K562 (cell line): ENCODE data around the gene MINDY4B. TPM values are rescaled to one million over a fixed set of nuclear protein-coding genes. Genes with fewer than 3 reads are reported as not detected.

ENCODE experiments used
- ATAC-seq: fragments of 200-7000 bp; cut with Tn5 transposase; 3 replicates; pipeline ENCODE4 v1.9.1; 2020; ENCODE audit warnings: moderate library complexity
- Bru-seq: library from RNA; stranded (reverse); fragments of 400-500 nt; gene quantifications from one replicate; lab custom pipeline; 2021; lab: Mats Ljungman, UMichigan
- BruChase-seq, 2 experiments: library from RNA; stranded (reverse); fragments of 400-500 nt; gene quantifications; one replicate each; lab custom pipeline; 2021; lab: Mats Ljungman, UMichigan
- BruUV-seq: library from RNA; stranded (reverse); fragments of 400-500 nt; replicated peaks from 2 replicates; lab custom pipeline; 2021; lab: Mats Ljungman, UMichigan
- CTCF ChIA-PET: fragments of 300-600 bp; formaldehyde crosslinking; extraction: SDS; loops from one replicate; lab custom pipeline; 2021; ENCODE audit warnings: low intra/inter-chr PET ratio; lab: Yijun Ruan, JAX
- POLR2A ChIA-PET: fragments of 300-600, 350-650 bp; sonication (Branson Sonifier 250); formaldehyde crosslinking; extraction: SDS; loops from one replicate; lab custom pipeline; 2021; ENCODE audit warnings: antibody characterized with exemption, inconsistent platforms; lab: Yijun Ruan, JAX
- DNase-seq, 4 experiments: peaks; one replicate each; pipeline versions ENCODE4 v3.0.0 to v3.0.0-alpha.2; 2011 to 2018; ENCODE audit warnings: low spot score in 3 of 4, mixed read lengths in 3 of 4; ENCODE audit errors: extremely low read depth in 1 of 4
- FAIRE-seq: peaks from 2 replicates; lab custom pipeline; 2011; peaks lifted over from hg19 to GRCh38; lab: Jason Lieb, UNC
- H2AFZ ChIP-seq: 2 replicates; pipeline ENCODE4 v1.6.0; 2011; ENCODE audit warnings: low read depth, low read length, control low read depth, inconsistent platforms
- H3K27ac ChIP-seq: fragments of 200-600 bp; 3 replicates; pipeline ENCODE4 v1.8.0; 2011; ENCODE audit warnings: low read depth, mild to moderate bottlenecking, control low read depth, inconsistent platforms, low read length, moderate library complexity, mixed read lengths; ENCODE audit errors: extremely low read depth
- H3K27me3 ChIP-seq, 2 experiments: fragments of 300-600 bp in 1 of 2; 2 replicates in 1 of 2; 3 replicates in 1 of 2; pipeline versions ENCODE4 v1.6.0 to v1.8.0; 2011; ENCODE audit warnings: inconsistent platforms in 2 of 2, low read length in 2 of 2, mild to moderate bottlenecking in 1 of 2, mixed read lengths in 1 of 2, moderate library complexity in 1 of 2; ENCODE audit not compliant: control insufficient read depth in 2 of 2, insufficient read depth in 2 of 2
- H3K36me3 ChIP-seq: fragments of 300-600 bp; 3 replicates; pipeline ENCODE4 v1.8.0; 2011; ENCODE audit warnings: mild to moderate bottlenecking, low read length, inconsistent platforms; ENCODE audit not compliant: control insufficient read depth, insufficient read depth
- H3K4me1 ChIP-seq, 2 experiments: fragments of 200-600 bp in 1 of 2; replicated peaks in 1 of 2; 2 replicates in 1 of 2; 3 replicates in 1 of 2; pipeline versions ENCODE4 v1.5.1 to v1.8.0; 2011; ENCODE audit warnings: inconsistent platforms in 2 of 2, low read length in 2 of 2, mild to moderate bottlenecking in 1 of 2, mixed read lengths in 1 of 2, moderate library complexity in 1 of 2; ENCODE audit not compliant: control insufficient read depth in 2 of 2, insufficient read depth in 2 of 2
- H3K4me2 ChIP-seq: 2 replicates; pipeline ENCODE4 v1.6.1; 2011; ENCODE audit warnings: low read length, control low read depth, inconsistent platforms, mixed read lengths; ENCODE audit not compliant: insufficient read depth
- H3K4me3 ChIP-seq: fragments of 200-600 bp; sonication (generic), shearing (Covaris generic); 2 replicates; pipeline ENCODE4 v1.5.1; 2016; ENCODE audit warnings: control low read depth, inconsistent platforms
- H3K79me2 ChIP-seq: fragments of 200-600 bp; 3 replicates; pipeline ENCODE4 v1.8.0; 2011; ENCODE audit warnings: low read length, inconsistent platforms; ENCODE audit not compliant: control insufficient read depth, insufficient read depth
- H3K9ac ChIP-seq, 2 experiments: 2 replicates each; pipeline versions ENCODE4 v1.6.0 to v1.6.1; 2011; ENCODE audit warnings: low read depth in 2 of 2, low read length in 2 of 2, control low read depth in 1 of 2, inconsistent platforms in 1 of 2, mild to moderate bottlenecking in 1 of 2, mixed read lengths in 1 of 2; ENCODE audit not compliant: insufficient read depth in 1 of 2
- H3K9me1 ChIP-seq: one replicate; pipeline ENCODE4 v1.6.0; 2011; ENCODE audit warnings: inconsistent platforms, mild to moderate bottlenecking, low read length, moderate library complexity; ENCODE audit not compliant: control insufficient read depth, insufficient read depth
- H3K9me3 ChIP-seq: replicated peaks from 2 replicates; pipeline ENCODE4 v1.5.1; 2011; ENCODE audit warnings: low read depth, low read length, inconsistent platforms; ENCODE audit not compliant: control insufficient read depth, insufficient read depth
- H4K20me1 ChIP-seq: replicated peaks from 2 replicates; pipeline ENCODE4 v1.6.1; 2011; ENCODE audit warnings: low read length, inconsistent platforms, mixed read lengths; ENCODE audit not compliant: control insufficient read depth, insufficient read depth
- CHD1 ChIP-seq: fragments of 200-600 bp; sonication (generic); IDR thresholded peaks from one replicate; pipeline ENCODE4 v1.6.1; 2012; ENCODE audit warnings: mild to moderate bottlenecking, moderate library complexity, low read length, inconsistent platforms
- SPI1 ChIP-seq: IDR thresholded peaks from 2 replicates; pipeline ENCODE4 v1.6.1; 2011; ENCODE audit warnings: low read depth, low read length, control low read depth, borderline replicate concordance
- WGBS: fragments of 100-300 bp; shearing (Covaris generic); methylation state at CpG from one replicate; pipeline ENCODE4 v1.1.6; 2016; ENCODE audit warnings: low coverage, mixed read lengths; ENCODE audit not compliant: insufficient coverage; ENCODE audit errors: missing lambda C conversion rate; 5-methylcytosine and 5-hydroxymethylcytosine counted together
- in situ Hi-C: fragments of 300-500 bp; cut with MboI; formaldehyde crosslinking; loops from 4 replicates; pipeline ENCODE4 v1.15.0; 2018; ENCODE audit warnings: inconsistent platforms, mixed read lengths
- intact Hi-C: fragments of 100-400 bp; cut with micrococcal nuclease; formaldehyde crosslinking; loops from 2 replicates; pipeline ENCODE4 v1.14.2; 2022
- long read RNA-seq, 3 experiments: library from polyadenylated mRNA in 2 of 3; library from RNA in 1 of 3; unstranded in 2 of 3; stranded (forward) in 1 of 3; transcript quantifications; one replicate each; pipeline ENCODE4 v2.0.0, GENCODE V29; 2019 to 2022
- polyA minus RNA-seq, 3 experiments: library from RNA; depleted of rRNA, polyadenylated mRNA; stranded (reverse); fragments of >200 nt; gene quantifications; 2 replicates each; pipeline ENCODE4 v1.2.3, GENCODE V29; 2011
- polyA plus RNA-seq, 8 experiments: library from polyadenylated mRNA; depleted of rRNA in 4 of 8; stranded (reverse) in 5 of 8; unstranded in 3 of 8; fragments of >200 nt; fragmentation: Nextera tagmentation in 2 of 8; fragmentation: Illumina TruSeq in 1 of 8; extraction: Ambion mirVana in 2 of 8; extraction: Trizol in 1 of 8; gene quantifications; 2 replicates each; pipeline versions ENCODE4 v1.2.1 to v1.2.3, GENCODE V29; 2011 to 2014; ENCODE audit warnings: inconsistent platforms in 1 of 8, missing spikeins in 1 of 8
- total RNA-seq, 7 experiments: library from RNA; depleted of rRNA in 6 of 7; stranded (reverse); fragments of >200 nt in 6 of 7; fragmentation: Illumina TruSeq in 2 of 7; extraction: Trizol in 2 of 7; gene quantifications; 2 replicates each; pipeline versions ENCODE4 v1.2.1 to v1.2.3, GENCODE V29; 2011 to 2021; ENCODE audit warnings: low replicate concordance in 1 of 7

The MINDY4B gene
- total RNA-seq (2011; cell fraction: chromatin; rRNA removed; ENCODE audit: low replicate concordance): not detected in 2 replicates
- total RNA-seq (2011; cell fraction: nucleolus; rRNA removed): not detected in 2 replicates
- not detected in 2 replicates for total RNA-seq (2011; cell fraction: nucleoplasm; rRNA removed)
- total RNA-seq (2014; rRNA removed) (not detected in 2 replicates), total RNA-seq (2014; rRNA removed; fragmentation: Illumina TruSeq; extraction: Trizol) (not detected in 2 replicates), total RNA-seq (2015; rRNA removed; fragmentation: Illumina TruSeq; extraction: Trizol) (not detected in 2 replicates), total RNA-seq (2021) (not detected in 2 replicates), polyA plus RNA-seq (2011; rRNA removed) (not detected in 2 replicates), polyA plus RNA-seq (2014; fragmentation: Illumina TruSeq; extraction: Trizol) (not detected in 2 replicates), polyA plus RNA-seq (2014; fragmentation: Nextera tagmentation; extraction: Ambion mirVana) (not detected), polyA plus RNA-seq (2014; rRNA removed) (not detected in 2 replicates), polyA minus RNA-seq (2011; rRNA and poly(A)+ RNA removed) (not detected in 2 replicates), Bru-seq, nascent RNA (not detected), BruChase-seq, experiment 1, labeled RNA remaining after a 2-hour chase (not detected), BruChase-seq, experiment 2, labeled RNA remaining after a 6-hour chase (not detected)
- not detected in 2 replicates for polyA plus RNA-seq (2011; cell fraction: cytosol; rRNA removed)
- not detected in 2 replicates for polyA plus RNA-seq (2011; cell fraction: nucleus; rRNA removed)
- not detected in 2 replicates for polyA plus RNA-seq (2012)
- not detected in 2 replicates for polyA minus RNA-seq (2011; cell fraction: cytosol; rRNA and poly(A)+ RNA removed)
- not detected in 2 replicates for polyA minus RNA-seq (2011; cell fraction: nucleus; rRNA and poly(A)+ RNA removed)
- long read RNA-seq, experiment 1: 0 reads
- long read RNA-seq, experiment 2: 0 reads
- long read RNA-seq, experiment 3: 0 reads

GRCh38 chr3:150905339-150905738, at the start of gene MINDY4B:
Gene MINDY4B (minus strand): TSS chr3:150905439. CDS start chr3:150905439, 0 bp downstream.
- WGBS: 4% methylated on average over 4 of the region's 4 CpGs
- FAIRE-seq: no peak
- H2AFZ ChIP-seq: no peak within 1 kb of the TSS
- no peak within 1 kb of the TSS for H3K4me3 ChIP-seq
- no peaks in the 10 kb centered on the region for H3K9me1 ChIP-seq
- H3K4me2 ChIP-seq: no peak within 1 kb of the TSS
- no peaks in the 10 kb centered on the region for H4K20me1 ChIP-seq
- H3K27ac ChIP-seq: no peak within 1 kb of the TSS
- CTCF ChIA-PET: no interaction called here
- no peaks in the 10 kb centered on the region for H3K79me2 ChIP-seq
- no peaks in the 10 kb centered on the region for H3K9me3 ChIP-seq
- no peak for ATAC-seq
- no peak for DNase-seq
- TF ChIP-seq SPI1 (0 out of 2 replicates have a peak, but pooled peaks have one; percentile 4), CHD1 (no peak)
- POLR2A ChIA-PET: interaction anchor here (0.7 kb wide), 1 partner anchor 328 kb away, joined by 3 read pairs; no protein-coding TSS in a partner anchor
- in situ Hi-C loops (no loop called here), intact Hi-C loops (no loop called here)
- H3K27me3 ChIP-seq: peaks cover 4 to 15% of the 10 kb centered on the region in 2 experiments; a peak in 3 of 5 replicates
- no peaks in the 10 kb centered on the region for H3K36me3 ChIP-seq
- no peak within 1 kb of the TSS for H3K9ac ChIP-seq
- no peaks in the 10 kb centered on the region for H3K4me1 ChIP-seq
- no TSS peak for BruUV-seq
